Testis (tissue), 2 donors: ENCODE data around the gene PTGDS.

Experiments
- POLR2A ChIP-seq: fragments of 450-650 bp; IDR thresholded peaks from one replicate; pipeline ENCODE4 v1.6.1; 2017; ENCODE audit warnings: antibody characterized with exemption, mild to moderate bottlenecking, moderate library complexity
- TF ChIP-seq, protein P1 (sequence below), 3 experiments: fragments of 450-650 bp in 2 of 3; fragments of 200-600 bp in 1 of 3; sonication (generic) in 1 of 3; IDR thresholded peaks; one replicate each; pipeline ENCODE4 v1.5.1; 2016 to 2019; ENCODE audit warnings: antibody characterized with exemption in 3 of 3, mild to moderate bottlenecking in 2 of 3, moderate library complexity in 1 of 3

DNA sequence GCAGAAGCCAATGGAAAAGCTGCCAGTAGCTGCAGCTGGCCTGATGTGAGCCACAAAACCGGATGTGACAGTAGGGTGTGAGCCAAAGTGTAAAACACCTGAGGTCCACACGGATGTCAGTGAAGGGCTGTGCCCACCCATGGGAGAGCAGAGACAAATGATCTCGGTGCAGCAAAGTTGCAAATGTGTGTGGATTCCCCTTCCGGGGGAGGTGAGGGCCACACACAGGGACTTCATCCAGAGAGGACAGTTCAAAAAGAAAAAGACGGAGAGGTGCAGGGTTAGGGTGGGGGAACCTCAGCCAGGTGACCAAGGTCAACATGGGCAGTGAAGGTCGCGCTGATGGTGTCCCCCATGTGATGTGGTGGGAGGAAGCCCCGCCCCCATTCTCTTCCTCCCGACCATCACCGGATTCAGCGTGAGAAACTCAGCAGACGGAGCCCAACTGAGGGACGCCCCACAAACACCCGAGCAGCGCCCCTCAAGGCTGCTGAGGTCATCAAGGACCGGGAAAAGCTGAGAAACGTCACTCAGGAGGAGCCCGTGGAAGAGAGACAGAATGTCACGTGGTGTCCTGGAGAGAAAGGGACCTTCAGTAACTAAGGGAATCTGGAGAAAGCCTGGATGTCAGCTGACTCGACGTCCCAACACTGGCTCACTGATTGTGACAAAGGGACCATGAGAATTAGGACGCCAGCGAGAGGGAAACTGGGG lies 11.4 kb upstream of the PTGDS start:
- TF ChIP-seq, protein P1, sequence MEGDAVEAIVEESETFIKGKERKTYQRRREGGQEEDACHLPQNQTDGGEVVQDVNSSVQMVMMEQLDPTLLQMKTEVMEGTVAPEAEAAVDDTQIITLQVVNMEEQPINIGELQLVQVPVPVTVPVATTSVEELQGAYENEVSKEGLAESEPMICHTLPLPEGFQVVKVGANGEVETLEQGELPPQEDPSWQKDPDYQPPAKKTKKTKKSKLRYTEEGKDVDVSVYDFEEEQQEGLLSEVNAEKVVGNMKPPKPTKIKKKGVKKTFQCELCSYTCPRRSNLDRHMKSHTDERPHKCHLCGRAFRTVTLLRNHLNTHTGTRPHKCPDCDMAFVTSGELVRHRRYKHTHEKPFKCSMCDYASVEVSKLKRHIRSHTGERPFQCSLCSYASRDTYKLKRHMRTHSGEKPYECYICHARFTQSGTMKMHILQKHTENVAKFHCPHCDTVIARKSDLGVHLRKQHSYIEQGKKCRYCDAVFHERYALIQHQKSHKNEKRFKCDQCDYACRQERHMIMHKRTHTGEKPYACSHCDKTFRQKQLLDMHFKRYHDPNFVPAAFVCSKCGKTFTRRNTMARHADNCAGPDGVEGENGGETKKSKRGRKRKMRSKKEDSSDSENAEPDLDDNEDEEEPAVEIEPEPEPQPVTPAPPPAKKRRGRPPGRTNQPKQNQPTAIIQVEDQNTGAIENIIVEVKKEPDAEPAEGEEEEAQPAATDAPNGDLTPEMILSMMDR (IDR thresholded peaks at IDR 0.05): no peak
- no peak for TF ChIP-seq POLR2A
